ENCODE data around the gene MAPK8. TPM values are rescaled to one million over a fixed set of nuclear protein-coding genes. Genes with fewer than 3 reads are reported as not detected.

MAPK8 gene
- total RNA-seq, 1 donor from 2014 or later: 47.9 TPM

- ATAC-seq (peak in 1 of 2 donors; percentile 54), DNase-seq (no peak)
- H3K4me1 ChIP-seq: peaks cover 20% of the 10 kb centered on the region
- intact Hi-C loops (cut with DNase I): no loop called here
- H3K27me3 ChIP-seq (ENCODE audit: low read depth): no peaks in the 10 kb centered on the region
- H3K4me3 ChIP-seq: no peak overlapping the region
- no peak overlapping the region for H3K27ac ChIP-seq
- H3K36me3 ChIP-seq: no peaks in the 10 kb centered on the region
- no peaks in the 10 kb centered on the region for H3K9me3 ChIP-seq
- TF ChIP-seq, protein P1, sequence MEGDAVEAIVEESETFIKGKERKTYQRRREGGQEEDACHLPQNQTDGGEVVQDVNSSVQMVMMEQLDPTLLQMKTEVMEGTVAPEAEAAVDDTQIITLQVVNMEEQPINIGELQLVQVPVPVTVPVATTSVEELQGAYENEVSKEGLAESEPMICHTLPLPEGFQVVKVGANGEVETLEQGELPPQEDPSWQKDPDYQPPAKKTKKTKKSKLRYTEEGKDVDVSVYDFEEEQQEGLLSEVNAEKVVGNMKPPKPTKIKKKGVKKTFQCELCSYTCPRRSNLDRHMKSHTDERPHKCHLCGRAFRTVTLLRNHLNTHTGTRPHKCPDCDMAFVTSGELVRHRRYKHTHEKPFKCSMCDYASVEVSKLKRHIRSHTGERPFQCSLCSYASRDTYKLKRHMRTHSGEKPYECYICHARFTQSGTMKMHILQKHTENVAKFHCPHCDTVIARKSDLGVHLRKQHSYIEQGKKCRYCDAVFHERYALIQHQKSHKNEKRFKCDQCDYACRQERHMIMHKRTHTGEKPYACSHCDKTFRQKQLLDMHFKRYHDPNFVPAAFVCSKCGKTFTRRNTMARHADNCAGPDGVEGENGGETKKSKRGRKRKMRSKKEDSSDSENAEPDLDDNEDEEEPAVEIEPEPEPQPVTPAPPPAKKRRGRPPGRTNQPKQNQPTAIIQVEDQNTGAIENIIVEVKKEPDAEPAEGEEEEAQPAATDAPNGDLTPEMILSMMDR (IDR thresholded peaks at IDR 0.05): no peak
These were observed 23.8 kb downstream of the MAPK8 start for GRCh38 chr10:48330269-48330668.

DNA sequence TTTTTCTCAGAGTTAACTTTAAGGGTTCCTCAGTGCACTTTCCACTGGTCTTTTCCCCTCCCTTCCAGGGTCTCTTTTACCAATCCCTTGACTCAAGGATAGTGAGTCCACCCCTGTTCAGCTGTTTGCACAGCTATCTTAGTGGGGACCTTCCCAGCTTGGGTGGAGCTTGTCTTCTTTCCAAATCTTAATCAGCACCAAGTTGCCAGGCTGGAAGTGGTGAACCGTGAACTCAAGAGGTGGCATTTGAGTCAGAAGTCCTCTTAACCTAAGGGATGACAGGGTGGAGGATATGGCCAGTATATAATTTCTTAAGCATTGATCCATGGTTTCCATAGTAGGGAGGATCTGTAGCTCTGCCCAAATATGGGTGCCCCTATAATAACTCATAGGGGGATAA is 25.0 kb downstream of the MAPK8 start:
- no peaks in the 10 kb centered on the region for H3K27me3 ChIP-seq (ENCODE audit: low read depth)
- no peak for DNase-seq
- peak in 1 of 2 donors; percentile 70 for ATAC-seq
- H3K9me3 ChIP-seq: no peaks in the 10 kb centered on the region
- H3K4me3 ChIP-seq: no peak overlapping the region
- no peak overlapping the region for H3K27ac ChIP-seq
- H3K4me1 ChIP-seq: peaks cover 20% of the 10 kb centered on the region
- no peaks in the 10 kb centered on the region for H3K36me3 ChIP-seq
- TF ChIP-seq, protein P1 (IDR thresholded peaks at IDR 0.05): no peak
- intact Hi-C loops (cut with DNase I): no loop called here

DNA sequence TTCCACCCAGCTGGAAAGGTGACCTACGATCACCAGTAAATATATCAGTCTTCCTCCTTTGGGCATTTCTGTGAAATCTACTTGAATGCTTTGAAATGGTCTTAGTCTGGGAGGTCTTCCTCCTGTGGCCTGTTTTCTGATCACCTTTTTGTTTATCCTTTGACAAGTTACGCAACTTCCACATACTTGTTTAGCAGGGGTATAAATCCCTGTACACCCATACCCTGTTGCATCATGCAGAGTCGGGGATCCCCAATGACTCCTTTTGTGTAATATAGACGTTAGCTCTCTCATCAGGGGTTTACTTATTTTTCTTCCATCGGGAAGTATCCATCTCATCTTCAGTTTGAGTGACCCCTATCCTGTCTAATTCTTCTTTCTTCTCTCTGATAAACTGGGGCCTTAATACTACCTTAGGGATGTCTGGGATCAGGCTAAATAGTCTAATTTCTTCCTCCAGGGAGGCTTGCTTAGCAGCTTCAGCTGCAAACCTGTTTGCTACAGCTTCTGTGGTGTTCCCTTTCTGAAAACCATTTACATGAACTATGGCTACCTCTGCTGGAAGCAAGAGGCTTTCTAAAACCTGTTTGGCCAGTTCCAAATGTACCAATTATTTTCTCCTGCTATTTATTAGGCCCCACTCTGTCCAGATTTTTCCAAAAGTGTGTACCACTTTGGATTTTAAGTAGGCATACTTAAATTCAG is 25.8 kb downstream of the MAPK8 start:
- no peaks in the 10 kb centered on the region for H3K27me3 ChIP-seq (ENCODE audit: low read depth)
- TF ChIP-seq, protein P1 (IDR thresholded peaks at IDR 0.05): no peak
- H3K4me1 ChIP-seq: peaks cover 20% of the 10 kb centered on the region
- H3K36me3 ChIP-seq: no peaks in the 10 kb centered on the region
- no peak overlapping the region for H3K27ac ChIP-seq
- ATAC-seq (peak; percentile 59 to 75), DNase-seq (no peak)
- no peak overlapping the region for H3K4me3 ChIP-seq
- no peaks in the 10 kb centered on the region for H3K9me3 ChIP-seq
- intact Hi-C loops (cut with DNase I): no loop called here

- Histone ChIP-seq H3K27ac (no peak overlapping the region), H3K9me3 (no peaks in the 10 kb centered on the region), H3K36me3 (no peaks in the 10 kb centered on the region), H3K4me3 (no peak overlapping the region), H3K4me1 (peaks cover 20% of the 10 kb centered on the region), H3K27me3 (ENCODE audit: low read depth) (no peaks in the 10 kb centered on the region)
- intact Hi-C loops (cut with DNase I): no loop called here
- DNase-seq: no peak
- TF ChIP-seq, protein P1 (IDR thresholded peaks at IDR 0.05): no peak
- ATAC-seq: peak in 1 of 2 donors; percentile 23
These were observed 26.4 kb downstream of the MAPK8 start for GRCh38 chr10:48332871-48333216.

DNA sequence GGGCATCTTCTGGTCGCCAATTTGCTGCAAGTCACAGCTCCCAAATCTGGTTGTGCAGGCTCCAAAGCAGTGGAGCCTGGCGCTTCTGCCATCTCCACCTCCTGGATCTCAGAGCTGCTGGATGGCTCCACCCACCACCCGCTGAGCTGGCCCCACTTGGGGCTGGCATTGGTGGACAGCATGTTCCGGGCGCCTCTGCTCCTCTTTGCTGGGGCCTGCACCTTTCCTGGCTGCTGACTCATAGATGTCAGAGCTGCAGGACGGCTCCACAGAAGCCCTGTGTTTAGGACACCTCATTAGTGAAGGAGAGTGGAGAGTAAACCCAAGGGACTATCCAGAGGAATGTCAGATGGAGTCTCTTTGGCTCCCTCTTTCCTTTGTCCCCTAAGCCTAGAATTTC is 27.4 kb downstream of the MAPK8 start:
- Histone ChIP-seq H3K4me3 (no peak overlapping the region), H3K4me1 (peaks cover 20% of the 10 kb centered on the region), H3K27ac (no peak overlapping the region), H3K27me3 (ENCODE audit: low read depth) (no peaks in the 10 kb centered on the region), H3K36me3 (no peaks in the 10 kb centered on the region), H3K9me3 (no peaks in the 10 kb centered on the region)
- TF ChIP-seq, protein P1 (IDR thresholded peaks at IDR 0.05): no peak
- intact Hi-C loops (cut with DNase I): no loop called here
- ATAC-seq: peak in 1 of 2 donors; percentile 24
- no peak for DNase-seq

All from lower lobe of right lung (tissue), 2 donors.